SK-N-MC (cell line): ENCODE data around the gene ACTMAP.

Source experiments
- DNase-seq: peaks from one replicate; pipeline ENCODE4 v3.0.0-alpha.2; 2011; ENCODE audit warnings: low read depth, low spot score
- H3K27ac ChIP-seq: fragments of 200-600 bp; sonication (generic); 2 replicates; pipeline ENCODE4 v1.5.1; 2016; ENCODE audit warnings: mixed run types
- H3K36me3 ChIP-seq: fragments of 200-600 bp; sonication (generic); 2 replicates; pipeline ENCODE4 v1.6.1; 2017; ENCODE audit warnings: antibody characterized with exemption, low read length, mixed read lengths; ENCODE audit not compliant: insufficient read depth
- H3K4me3 ChIP-seq: fragments of 200-600 bp; sonication (generic); 2 replicates; pipeline ENCODE4 v1.5.1; 2016
- H3K9ac ChIP-seq: fragments of 200-600 bp; sonication (generic); 2 replicates; pipeline ENCODE4 v1.8.0; 2017; ENCODE audit warnings: mixed run types, mixed read lengths; ENCODE audit not compliant: insufficient read length
- H3K9me3 ChIP-seq: fragments of 200-600 bp; sonication (generic); 2 replicates; pipeline ENCODE4 v1.6.1; 2017; ENCODE audit warnings: low read depth, mild to moderate bottlenecking, antibody characterized with exemption, low read length, moderate library complexity, mixed read lengths
- EZH2 ChIP-seq: fragments of 200-600 bp; sonication (generic); IDR thresholded peaks from one replicate; pipeline ENCODE4 v1.6.1; 2017; ENCODE audit warnings: antibody characterized with exemption
- FOXP2 ChIP-seq: optimal IDR thresholded peaks from 2 replicates; pipeline ENCODE3; 2011; ENCODE audit warnings: mild to moderate bottlenecking, moderate library complexity; ENCODE audit not compliant: insufficient read depth; ENCODE audit errors: extremely low read length, control extremely low read depth
- POLR2AphosphoS5 ChIP-seq: IDR thresholded peaks from 2 replicates; pipeline ENCODE4 v1.6.1; 2012; ENCODE audit warnings: mild to moderate bottlenecking, low read depth, low read length, borderline replicate concordance

Gene ACTMAP, protein sequence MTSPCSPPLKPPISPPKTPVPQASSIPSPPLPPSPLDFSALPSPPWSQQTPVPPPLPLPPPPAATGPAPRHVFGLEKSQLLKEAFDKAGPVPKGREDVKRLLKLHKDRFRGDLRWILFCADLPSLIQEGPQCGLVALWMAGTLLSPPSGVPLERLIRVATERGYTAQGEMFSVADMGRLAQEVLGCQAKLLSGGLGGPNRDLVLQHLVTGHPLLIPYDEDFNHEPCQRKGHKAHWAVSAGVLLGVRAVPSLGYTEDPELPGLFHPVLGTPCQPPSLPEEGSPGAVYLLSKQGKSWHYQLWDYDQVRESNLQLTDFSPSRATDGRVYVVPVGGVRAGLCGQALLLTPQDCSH

DNA sequence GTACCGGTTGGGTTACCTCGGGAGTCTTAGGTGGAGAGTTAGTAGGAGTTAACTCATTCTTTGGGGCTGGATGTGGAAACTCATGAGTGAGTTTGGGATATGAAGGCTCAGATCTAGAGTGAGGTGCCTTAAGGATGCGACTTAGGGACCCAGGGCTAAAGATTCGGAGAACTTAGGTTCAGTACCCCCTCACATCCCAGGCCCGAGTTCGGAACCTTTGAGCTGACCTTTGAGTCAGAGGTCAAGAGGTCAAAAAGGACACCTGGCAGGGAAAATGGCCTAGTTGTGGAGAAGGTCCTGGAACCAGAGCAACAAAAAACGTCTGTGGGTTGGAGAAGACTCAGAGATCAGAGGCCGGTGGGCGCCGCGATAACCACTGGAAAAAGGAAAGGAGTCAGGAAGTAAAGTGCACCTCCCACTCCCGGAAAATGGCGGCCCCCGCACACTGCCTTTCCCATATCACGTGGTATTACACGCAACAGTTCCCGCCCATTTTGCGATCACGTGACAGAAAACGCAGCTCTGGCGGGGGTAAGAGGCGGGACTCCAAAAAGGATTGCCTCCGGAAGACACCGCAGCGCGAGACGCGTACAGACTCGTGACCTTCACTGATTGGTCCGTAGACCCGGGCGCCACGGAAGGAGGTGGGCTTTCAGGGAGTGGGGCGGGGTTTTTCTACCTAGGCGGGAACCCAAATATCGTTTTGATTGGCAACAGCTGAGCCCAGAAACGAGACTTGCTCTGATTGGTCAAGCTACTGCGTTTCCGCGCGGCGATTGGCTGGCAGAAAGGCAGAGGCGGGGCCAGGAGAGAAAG is at the start of gene ACTMAP:
ACTMAP (minus strand) TSS at position 420 of the 816 bp plus-strand sequence. CDS start 674 bp downstream, outside the sequence.
- H3K36me3 ChIP-seq, result peaks cover 25% of the 10 kb centered on the region
- H3K9ac ChIP-seq, result peak within 1 kb of the TSS; percentile 100
- TF ChIP-seq FOXP2 (peak; percentile 84), EZH2 (no peak), POLR2AphosphoS5 (peak; percentile 72)
- peak; percentile 100 for DNase-seq
- peak within 1 kb of the TSS; percentile 97 for H3K4me3 ChIP-seq
- peak within 1 kb of the TSS; percentile 98 for H3K27ac ChIP-seq
- H3K9me3 ChIP-seq, result no peaks in the 10 kb centered on the region

DNA sequence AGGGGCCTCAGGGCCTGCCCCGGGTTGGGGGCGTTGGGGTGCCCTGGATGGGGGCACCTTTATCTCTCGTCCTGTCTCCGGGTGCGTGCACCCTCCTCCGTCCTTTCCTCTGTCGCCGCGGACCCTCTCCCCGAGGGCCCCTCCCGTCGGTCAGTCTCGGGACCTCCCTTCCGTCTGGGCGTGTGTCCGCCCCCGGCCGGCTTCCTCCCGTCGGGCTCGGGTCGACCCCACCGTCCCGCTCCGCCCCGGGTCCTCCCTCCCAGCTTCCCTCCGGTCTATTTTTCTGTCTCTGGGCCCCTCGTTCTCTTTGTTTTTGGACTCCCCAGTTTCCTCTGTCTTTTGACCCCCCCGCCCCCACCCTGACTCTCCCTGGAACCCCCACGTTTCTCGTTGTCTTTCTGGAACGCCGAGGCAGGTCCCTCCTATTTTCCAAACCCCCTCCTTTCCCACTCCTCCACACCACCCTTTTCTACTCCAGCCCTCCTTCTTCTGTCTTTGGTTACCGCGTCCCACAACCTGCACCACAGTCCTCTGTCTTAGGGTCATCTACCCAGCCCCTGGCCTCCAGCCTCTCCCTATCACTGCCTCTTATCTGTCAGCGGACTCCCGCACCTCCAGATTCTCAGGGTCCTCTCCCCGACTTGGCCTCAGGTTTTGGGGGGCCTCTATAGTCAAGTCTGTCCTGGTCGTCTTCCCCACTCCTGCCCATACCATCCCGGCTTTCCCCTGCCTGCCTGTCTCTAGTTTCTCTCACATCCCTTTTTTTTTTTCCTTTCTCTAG is 49.5 kb upstream of the ACTMAP start:
- Histone ChIP-seq H3K9me3 (no peaks in the 10 kb centered on the region), H3K27ac (peak overlapping the region; percentile 31; the same call in 1 of the 2 replicates)
- TF ChIP-seq EZH2, result no peak
- TF ChIP-seq FOXP2, result no peak
- no peak for TF ChIP-seq POLR2AphosphoS5

DNA sequence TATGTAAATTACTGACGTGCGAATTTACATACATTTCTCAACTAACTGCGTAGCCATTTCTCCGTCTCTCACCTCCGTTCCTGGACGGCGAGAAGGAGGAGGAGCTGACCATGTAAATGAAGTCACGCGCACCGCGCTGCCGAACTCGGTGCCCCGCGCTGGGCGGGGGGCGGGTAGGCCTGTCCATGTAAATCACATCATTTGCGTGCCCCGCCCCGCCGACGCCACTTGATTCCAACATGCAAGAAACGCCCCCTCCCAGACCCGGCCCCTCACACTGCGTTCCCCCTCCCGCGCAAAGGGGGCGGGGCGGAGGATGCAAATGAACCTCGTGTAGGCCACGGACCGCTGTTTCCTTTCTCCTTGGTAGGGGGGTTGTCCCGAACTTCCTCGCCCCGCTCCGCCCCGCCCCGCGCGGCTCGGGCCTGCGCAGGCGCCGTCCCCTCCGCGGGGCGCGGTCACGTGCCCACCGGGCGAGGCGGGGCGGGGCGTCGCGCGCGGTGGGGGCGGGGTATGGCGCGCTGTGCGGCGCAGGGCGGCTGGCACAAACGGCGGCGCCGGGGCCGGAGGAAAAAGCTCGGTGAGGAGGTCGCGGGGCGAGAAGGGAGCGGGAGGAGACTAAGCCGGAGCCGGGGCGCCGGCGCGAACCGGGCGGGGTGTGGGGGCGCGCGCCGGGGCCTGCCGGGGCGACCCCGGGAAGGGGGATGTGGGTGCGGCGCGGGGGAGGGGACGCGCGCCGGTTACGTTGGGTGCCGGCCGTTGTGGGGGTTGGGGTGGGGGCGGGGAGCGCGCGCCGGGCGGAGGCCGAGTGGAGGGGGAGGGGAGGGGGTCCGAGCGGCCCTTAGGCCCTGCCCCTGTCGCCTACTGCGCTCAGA is 48.6 kb upstream of the ACTMAP start, which contains the start of gene EGLN2:
EGLN2 (plus strand) TSS at position 509 of the 875 bp plus-strand sequence. CDS start 1,382 bp downstream, outside the sequence.
- peak within 1 kb of the TSS; percentile 92 for H3K9ac ChIP-seq
- peaks cover 41% of the 10 kb centered on the region for H3K36me3 ChIP-seq
- no peak for TF ChIP-seq EZH2
- TF ChIP-seq FOXP2, result peak; percentile 86
- TF ChIP-seq POLR2AphosphoS5, result peak; percentile 73
- peak within 1 kb of the TSS; percentile 94 for H3K4me3 ChIP-seq
- H3K27ac ChIP-seq, result peak within 1 kb of the TSS; percentile 87
- H3K9me3 ChIP-seq, result no peaks in the 10 kb centered on the region
- peak; percentile 97 for DNase-seq

More for the DNA sequence above, 49.5 kb upstream of the ACTMAP start:
- Histone ChIP-seq H3K4me3 (peak overlapping the region; percentile 94), H3K9ac (peak overlapping the region; percentile 92), H3K36me3 (peaks cover 48% of the 10 kb centered on the region)
- DNase-seq, result no peak

DNA sequence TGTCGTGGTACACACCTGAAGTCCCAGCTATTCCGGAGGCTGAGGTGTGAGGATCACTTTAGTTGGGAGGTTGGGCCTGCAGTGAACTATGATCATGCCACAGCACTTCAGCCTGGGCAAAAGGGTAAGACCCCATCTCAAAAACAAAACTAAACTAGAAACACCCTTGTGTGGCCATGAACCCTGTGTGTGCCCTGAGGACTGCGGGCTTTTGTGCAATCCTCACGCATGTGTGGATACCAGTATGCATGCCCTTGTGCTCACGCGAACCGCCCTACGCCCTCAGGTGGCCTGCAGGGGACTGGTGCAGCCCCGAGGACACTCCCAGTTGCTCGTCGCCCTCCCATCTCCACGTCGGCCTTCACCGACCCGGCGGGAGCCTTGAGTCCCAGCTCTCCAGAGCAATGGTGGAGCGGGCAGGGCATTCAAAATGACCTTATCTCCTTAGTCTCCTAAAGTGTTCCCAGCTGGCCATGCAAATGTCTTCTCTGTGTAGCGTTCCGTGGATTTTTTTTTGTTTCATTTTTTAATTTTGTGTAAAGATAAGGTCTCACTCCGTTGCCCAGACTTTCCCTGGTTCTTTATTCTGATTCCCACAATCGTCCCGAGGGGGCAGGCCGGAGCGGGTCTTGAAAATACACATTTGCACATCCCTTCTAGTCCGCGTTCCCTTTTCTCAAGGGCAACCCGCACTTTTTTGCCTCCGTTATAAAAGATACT is 47.8 kb upstream of the ACTMAP start:
- H3K9ac ChIP-seq, result peak overlapping the region; percentile 87
- peak overlapping the region; percentile 91 for H3K4me3 ChIP-seq
- no peaks in the 10 kb centered on the region for H3K9me3 ChIP-seq
- peaks cover 33% of the 10 kb centered on the region for H3K36me3 ChIP-seq
- peak overlapping the region; percentile 87 for H3K27ac ChIP-seq
- TF ChIP-seq FOXP2 (no peak), POLR2AphosphoS5 (no peak)
- no peak for DNase-seq

DNA sequence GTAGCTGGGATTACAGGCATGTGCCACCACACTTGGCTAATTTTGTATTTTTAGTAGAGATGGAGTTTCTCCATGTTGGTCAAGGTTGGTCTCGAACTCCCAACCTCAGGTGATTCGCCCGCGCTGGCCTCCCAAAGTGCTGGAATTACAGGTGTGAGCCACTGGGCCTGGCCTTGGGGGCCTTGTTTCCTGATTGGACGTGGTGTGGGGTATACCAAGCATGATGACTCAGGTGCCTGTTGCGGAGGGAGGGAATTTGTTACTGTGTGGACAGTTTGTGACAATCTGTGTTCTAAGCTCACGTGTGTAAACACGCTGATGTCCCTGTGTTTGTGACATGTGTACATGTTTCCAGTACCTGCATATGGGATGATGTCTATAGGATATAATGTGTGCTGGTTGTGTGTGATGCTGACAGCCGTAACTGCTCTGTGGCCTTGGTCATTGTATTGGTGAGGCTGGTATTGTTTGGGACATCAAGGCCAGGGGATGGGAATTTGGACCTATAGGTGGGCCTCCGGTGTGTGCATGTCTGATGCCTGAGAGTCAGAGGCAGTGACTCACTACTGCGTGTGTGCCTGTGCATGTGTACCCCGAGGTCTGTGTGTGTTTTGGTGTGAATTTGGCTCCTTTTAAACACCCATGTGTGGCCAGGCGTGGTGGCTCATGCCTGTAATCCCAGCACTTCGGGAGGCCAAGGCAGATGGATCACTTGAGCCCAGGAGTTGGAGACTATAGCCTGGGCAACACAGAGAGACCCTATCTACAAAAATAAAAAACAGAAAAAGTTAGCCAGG is 47.1 kb upstream of the ACTMAP start:
- no peak overlapping the region for H3K4me3 ChIP-seq
- DNase-seq, result no peak
- no peak overlapping the region; the same call in 1 of the 2 replicates for H3K27ac ChIP-seq
- H3K9ac ChIP-seq, result no peak overlapping the region
- no peaks in the 10 kb centered on the region for H3K9me3 ChIP-seq
- no peak for TF ChIP-seq POLR2AphosphoS5
- TF ChIP-seq EZH2, result no peak
- TF ChIP-seq FOXP2, result no peak
- peaks cover 26% of the 10 kb centered on the region for H3K36me3 ChIP-seq

DNA sequence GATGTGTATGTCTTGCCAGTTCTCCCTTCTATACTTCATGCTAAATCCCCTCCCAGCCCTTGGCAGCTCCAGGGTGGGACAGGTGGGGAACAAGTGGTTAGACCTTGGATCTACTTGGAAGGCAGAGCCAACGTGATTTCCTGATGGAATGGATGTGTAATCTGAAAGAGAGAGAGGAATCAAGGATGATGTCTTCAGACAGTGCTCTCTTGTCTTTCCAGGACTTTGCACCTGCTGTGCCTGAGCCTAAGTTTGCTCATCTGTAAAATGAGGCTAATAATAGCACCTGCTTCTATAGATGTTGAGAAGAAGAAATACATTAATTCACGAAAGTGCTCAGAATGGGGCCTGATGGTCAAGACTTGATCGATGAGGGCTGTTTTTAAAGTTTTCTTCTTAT is 41.7 kb upstream of the ACTMAP start:
- H3K9ac ChIP-seq, result no peak overlapping the region
- H3K27ac ChIP-seq, result no peak overlapping the region
- H3K36me3 ChIP-seq, result no peaks in the 10 kb centered on the region
- no peak overlapping the region for H3K4me3 ChIP-seq
- H3K9me3 ChIP-seq, result no peaks in the 10 kb centered on the region
- TF ChIP-seq FOXP2 (no peak), POLR2AphosphoS5 (no peak), EZH2 (no peak)
- DNase-seq, result no peak
